Bronchial epithelial cell (primary cell): ENCODE results near the gene ZNF519. TPM values are rescaled to one million over a fixed set of nuclear protein-coding genes. Genes with fewer than 3 reads are reported as not detected.

ENCODE experiments used
- DNase-seq: peaks from one replicate; pipeline ENCODE4 v3.0.0-alpha.2; 2010; ENCODE audit warnings: low read depth
- FAIRE-seq: peaks from 2 replicates; lab custom pipeline; 2011; peaks lifted over from hg19 to GRCh38; lab: Jason Lieb, UNC
- H3K27me3 ChIP-seq: 2 replicates; pipeline ENCODE4 v1.5.1; 2011; ENCODE audit warnings: low read length; ENCODE audit not compliant: control insufficient read depth, insufficient read depth
- H3K36me3 ChIP-seq: 2 replicates; pipeline ENCODE4 v1.5.1; 2011; ENCODE audit warnings: low read length; ENCODE audit not compliant: control insufficient read depth, insufficient read depth
- H3K4me3 ChIP-seq: 2 replicates; pipeline ENCODE4 v1.5.1; 2011; ENCODE audit warnings: mild to moderate bottlenecking, low read depth, low read length, control low read depth
- total RNA-seq: library from RNA; depleted of rRNA; stranded (reverse); fragments of >200 nt; gene quantifications from 2 replicates; pipeline ENCODE4 v1.2.1, GENCODE V29; 2014
- TF ChIP-seq, protein P1 (sequence below): IDR thresholded peaks from 2 replicates; pipeline ENCODE4 v1.5.1; 2011; ENCODE audit warnings: mild to moderate bottlenecking, moderate library complexity, low read length, control low read depth, inconsistent platforms; ENCODE audit not compliant: insufficient read depth, severe bottlenecking

The ZNF519 gene
- total RNA-seq, 1 donor from 2014 or later = 1.3 TPM

DNA sequence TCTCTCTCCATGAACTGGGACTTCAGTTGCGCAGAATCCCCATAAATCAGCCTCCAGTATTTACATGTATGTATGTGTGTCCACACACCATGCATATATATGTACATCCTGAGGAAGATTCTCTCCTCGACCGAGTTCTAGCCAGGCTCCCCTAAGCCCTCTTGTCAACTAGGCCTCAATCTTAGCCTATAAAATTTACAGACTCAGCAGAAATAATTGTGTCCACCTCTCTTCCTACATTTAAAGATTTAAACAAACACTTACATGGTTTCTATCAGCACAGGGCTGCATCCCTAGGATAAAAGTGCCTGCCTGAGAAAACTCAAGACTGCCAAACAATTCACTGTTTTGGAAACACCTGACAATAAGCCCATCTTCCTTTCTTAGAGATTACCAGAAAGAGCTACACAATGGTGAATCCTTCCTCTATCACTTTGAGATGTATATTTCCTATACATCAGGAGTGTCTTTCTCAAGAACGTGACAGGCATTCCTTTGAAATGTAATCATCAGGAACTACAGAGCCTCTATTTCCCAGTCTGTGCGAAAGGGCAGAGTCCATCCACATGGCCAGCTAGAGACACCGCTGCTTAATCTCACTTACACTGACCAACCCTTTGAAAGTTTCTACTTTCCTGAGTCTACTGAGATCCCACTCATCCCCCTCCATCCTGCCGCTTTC lies 39.5 kb downstream of the ZNF519 start:
- TF ChIP-seq, protein P1, sequence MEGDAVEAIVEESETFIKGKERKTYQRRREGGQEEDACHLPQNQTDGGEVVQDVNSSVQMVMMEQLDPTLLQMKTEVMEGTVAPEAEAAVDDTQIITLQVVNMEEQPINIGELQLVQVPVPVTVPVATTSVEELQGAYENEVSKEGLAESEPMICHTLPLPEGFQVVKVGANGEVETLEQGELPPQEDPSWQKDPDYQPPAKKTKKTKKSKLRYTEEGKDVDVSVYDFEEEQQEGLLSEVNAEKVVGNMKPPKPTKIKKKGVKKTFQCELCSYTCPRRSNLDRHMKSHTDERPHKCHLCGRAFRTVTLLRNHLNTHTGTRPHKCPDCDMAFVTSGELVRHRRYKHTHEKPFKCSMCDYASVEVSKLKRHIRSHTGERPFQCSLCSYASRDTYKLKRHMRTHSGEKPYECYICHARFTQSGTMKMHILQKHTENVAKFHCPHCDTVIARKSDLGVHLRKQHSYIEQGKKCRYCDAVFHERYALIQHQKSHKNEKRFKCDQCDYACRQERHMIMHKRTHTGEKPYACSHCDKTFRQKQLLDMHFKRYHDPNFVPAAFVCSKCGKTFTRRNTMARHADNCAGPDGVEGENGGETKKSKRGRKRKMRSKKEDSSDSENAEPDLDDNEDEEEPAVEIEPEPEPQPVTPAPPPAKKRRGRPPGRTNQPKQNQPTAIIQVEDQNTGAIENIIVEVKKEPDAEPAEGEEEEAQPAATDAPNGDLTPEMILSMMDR = no peak
- Histone ChIP-seq H3K27me3 (no peaks in the 10 kb centered on the region), H3K36me3 (no peaks in the 10 kb centered on the region), H3K4me3 (no peak overlapping the region)
- FAIRE-seq (no peak), DNase-seq (no peak)

DNA sequence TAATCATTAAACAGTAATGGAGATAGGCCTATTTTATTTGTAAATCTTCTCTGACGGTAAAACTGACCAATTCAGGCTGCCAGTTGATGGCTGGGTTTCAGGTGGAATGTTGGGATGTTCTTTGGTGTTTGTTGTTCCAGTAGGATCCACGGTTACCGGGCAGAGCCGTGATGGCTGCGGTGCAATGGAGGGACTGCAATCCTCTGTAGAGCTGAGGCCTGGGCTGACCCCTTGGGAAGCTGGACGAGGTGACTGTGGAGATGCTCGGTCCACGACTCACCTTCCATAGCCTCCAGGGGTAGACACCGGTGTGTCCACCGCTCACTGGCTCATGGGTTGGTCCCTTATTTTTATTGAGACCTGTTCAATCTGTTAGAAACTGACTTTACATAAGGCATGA lies 42.5 kb downstream of the ZNF519 start:
- TF ChIP-seq, protein P1 = no peak
- no peaks in the 10 kb centered on the region for H3K27me3 ChIP-seq
- H3K36me3 ChIP-seq = no peaks in the 10 kb centered on the region
- FAIRE-seq (no peak), DNase-seq (no peak)
- no peak overlapping the region for H3K4me3 ChIP-seq

DNA sequence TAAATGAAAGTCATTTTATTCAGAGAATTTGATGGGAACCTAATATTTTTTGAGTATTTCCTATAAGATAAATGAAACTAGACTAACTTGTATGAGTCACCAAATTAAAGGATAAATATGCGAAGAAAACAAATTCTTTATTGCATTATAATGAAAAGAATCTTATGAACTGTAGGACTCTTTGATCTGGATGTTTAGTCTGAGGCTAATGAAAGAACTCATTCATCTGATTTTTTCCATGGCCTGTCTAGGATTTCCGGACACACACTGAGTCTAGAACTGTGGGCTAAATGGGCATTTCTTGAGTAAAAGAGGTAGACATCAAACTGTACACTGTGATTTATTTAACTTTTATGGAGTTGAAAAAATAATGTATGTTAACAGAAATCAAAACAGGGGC lies 43.0 kb downstream of the ZNF519 start:
- H3K36me3 ChIP-seq = no peaks in the 10 kb centered on the region
- DNase-seq (no peak), FAIRE-seq (no peak)
- H3K4me3 ChIP-seq = no peak overlapping the region
- TF ChIP-seq, protein P1 = no peak
- H3K27me3 ChIP-seq = no peaks in the 10 kb centered on the region

DNA sequence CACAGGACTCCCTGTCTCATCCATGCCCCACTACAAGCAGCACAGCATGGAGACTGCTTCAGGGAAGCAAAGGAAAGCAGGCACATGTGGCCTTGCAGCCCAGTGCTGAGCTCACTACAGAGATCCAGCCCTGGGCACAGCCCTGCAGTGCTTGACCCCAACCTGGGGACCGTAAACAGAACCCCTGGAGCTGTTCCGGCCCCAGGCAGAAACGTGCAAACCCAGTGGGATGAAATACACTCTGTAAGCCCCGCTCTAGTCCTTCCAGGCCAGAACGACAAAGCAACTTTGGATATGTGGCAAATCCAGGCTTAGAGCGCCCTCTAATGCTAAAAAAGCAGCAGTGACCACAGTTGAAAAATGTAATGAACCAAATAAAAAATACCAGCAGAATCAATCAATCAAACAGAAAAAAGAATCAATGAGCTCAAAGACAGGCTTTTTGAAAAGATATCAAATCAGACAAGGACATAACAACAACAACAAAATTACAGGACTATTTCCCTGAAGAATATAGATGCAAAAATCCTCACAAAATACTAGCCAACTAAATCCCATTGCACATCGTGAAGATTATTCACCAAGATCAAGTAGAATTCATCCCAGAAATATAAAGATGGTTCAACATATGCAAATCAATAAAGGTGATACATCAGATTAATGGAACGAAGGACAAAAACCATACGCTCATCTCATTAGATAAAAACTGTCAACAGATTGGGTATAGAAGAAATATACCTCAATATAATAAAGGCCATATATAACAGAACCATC lies 45.6 kb downstream of the ZNF519 start:
- DNase-seq = peak; percentile 22
- no peak for FAIRE-seq
- no peaks in the 10 kb centered on the region for H3K36me3 ChIP-seq
- H3K4me3 ChIP-seq = no peak overlapping the region
- TF ChIP-seq, protein P1 = peak; percentile 68
- no peaks in the 10 kb centered on the region for H3K27me3 ChIP-seq

DNA sequence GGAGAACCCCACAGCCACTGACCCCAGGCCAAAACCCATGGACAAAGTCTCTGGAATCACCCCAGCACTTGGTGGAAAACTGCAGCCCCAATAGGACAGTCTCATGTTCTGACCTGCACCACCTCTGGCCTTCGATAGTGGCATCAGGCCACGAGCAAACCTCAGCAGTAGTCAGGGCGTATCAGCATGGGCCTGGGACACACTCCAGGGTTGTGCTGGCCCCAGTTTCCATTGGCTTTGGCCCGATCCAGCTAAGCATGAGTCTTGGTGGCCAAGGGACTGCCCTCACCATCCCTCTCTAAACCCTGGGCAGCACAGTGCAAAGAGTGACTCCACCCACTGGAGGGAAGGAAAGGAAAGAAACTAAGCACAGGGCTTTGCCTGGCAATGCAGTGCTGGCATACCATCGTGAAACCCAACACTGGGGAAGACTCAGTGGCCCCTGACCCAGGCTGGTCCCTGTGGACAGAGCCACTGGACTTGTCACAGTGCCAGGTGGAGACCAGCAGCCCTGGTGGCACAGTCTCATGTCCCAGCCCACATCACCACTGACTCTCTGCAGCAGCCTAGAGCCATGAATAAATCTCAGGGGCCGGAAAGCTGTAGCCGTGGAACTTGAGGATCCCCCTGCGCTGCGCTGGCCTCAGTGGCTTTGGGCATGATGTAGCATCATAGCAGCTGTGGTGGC lies 46.3 kb downstream of the ZNF519 start:
- FAIRE-seq = no peak
- TF ChIP-seq, protein P1 = no peak

More for the DNA sequence above, 46.3 kb downstream of the ZNF519 start:
- Histone ChIP-seq H3K27me3 (no peaks in the 10 kb centered on the region), H3K4me3 (no peak overlapping the region), H3K36me3 (no peaks in the 10 kb centered on the region)
- no peak for DNase-seq
